GM10248 (cell line): ENCODE measurements around the gene PPP4R4.
A peak's percentile ranks its signal among the peaks of the same experiment; 100 is the strongest.

Experiments used
- CTCF ChIA-PET: fragments of 300-600 bp; sonication (Branson Sonifier 250); formaldehyde crosslinking; extraction: SDS; loops from one replicate; lab custom pipeline; 2021; ENCODE audit warnings: antibody characterized with exemption; lab: Yijun Ruan, JAX
- POLR2A ChIA-PET: fragments of 350-650 bp; sonication (Branson Sonifier 250); formaldehyde crosslinking; extraction: SDS; loops from one replicate; lab custom pipeline; 2020; ENCODE audit warnings: antibody characterized with exemption; lab: Yijun Ruan, JAX
- DNase-seq: peaks from one replicate; pipeline ENCODE4 v3.0.0; 2012; ENCODE audit errors: extremely low spot score
- TF ChIP-seq, protein P1 (sequence below): IDR thresholded peaks from 2 replicates; pipeline ENCODE4 v1.5.1; 2012; ENCODE audit warnings: mild to moderate bottlenecking, low read depth; ENCODE audit errors: extremely low read depth, missing control alignments, control extremely low read depth

The PPP4R4 gene

DNA sequence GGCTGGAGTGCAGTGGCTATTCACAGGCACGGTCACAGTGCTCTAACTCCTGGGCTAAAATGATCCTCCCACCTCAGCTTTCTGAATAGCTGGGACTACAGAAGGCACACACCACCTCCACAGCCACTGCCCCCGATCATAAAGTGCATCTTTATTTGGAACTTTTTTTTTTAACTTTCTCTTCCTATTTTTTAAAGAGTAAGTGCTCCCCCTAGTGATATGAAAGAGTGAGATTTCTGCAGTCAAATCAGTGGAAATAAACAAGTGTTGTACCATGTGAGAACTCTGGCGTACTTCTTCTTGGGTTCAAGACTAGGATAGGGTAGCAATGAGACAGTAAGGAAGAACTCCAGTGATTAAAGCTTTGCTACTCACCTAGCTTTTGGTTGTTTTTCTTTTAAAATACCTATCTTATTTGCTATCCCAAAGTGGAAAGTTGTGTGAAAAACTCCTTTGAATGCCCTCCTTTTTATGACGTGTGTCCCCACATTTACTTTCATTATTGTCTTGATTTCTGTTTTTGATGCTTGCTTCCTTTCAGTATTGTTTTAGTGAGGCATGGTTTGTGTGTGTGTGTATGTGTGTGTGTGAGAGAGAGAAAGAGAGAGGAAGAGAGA is 6.6 kb downstream of the PPP4R4 start:
- POLR2A ChIA-PET: interaction anchor here (0.6 kb wide), 2 partner anchors 100 to 215 kb away, joined by 3 to 4 read pairs; partner anchors contain the start of genes DDX24 and IFI27L1
- CTCF ChIA-PET: interaction anchor here (0.6 to 3.8 kb wide), 17 partner anchors 10 to 313 kb away, joined by 3 to 32 read pairs (median 4); partner anchors contain the start of gene IFI27L2
- DNase-seq: peak; percentile 35
- TF ChIP-seq, protein P1, sequence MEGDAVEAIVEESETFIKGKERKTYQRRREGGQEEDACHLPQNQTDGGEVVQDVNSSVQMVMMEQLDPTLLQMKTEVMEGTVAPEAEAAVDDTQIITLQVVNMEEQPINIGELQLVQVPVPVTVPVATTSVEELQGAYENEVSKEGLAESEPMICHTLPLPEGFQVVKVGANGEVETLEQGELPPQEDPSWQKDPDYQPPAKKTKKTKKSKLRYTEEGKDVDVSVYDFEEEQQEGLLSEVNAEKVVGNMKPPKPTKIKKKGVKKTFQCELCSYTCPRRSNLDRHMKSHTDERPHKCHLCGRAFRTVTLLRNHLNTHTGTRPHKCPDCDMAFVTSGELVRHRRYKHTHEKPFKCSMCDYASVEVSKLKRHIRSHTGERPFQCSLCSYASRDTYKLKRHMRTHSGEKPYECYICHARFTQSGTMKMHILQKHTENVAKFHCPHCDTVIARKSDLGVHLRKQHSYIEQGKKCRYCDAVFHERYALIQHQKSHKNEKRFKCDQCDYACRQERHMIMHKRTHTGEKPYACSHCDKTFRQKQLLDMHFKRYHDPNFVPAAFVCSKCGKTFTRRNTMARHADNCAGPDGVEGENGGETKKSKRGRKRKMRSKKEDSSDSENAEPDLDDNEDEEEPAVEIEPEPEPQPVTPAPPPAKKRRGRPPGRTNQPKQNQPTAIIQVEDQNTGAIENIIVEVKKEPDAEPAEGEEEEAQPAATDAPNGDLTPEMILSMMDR: peak; percentile 61

DNA sequence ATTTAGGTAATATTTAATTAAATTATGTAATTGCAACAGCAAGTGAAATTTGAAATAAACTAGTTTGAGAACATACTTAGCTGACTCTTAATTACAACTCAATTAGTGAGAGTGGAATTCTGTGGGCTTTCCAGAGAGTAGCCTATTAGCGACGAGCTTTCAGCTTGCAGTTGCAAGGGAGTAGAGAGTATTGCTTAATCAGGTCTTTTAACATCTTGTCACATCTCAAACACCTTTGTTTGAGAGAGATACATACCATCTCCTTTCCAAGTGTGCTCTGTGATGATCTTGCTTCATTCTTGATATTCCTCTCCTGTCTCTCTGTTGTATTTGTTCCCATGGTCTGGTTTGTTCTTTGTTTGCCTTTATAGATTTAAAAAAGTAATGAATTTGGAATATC is 7.7 kb downstream of the PPP4R4 start:
- ChIA-PET CTCF (interaction anchor here (0.7 to 3.8 kb wide), 11 partner anchors 9 to 181 kb away, joined by 3 to 23 read pairs (median 5); partner anchors contain the start of gene IFI27), POLR2A (no interaction called here)
- TF ChIP-seq, protein P1: no peak
- DNase-seq: no peak

DNA sequence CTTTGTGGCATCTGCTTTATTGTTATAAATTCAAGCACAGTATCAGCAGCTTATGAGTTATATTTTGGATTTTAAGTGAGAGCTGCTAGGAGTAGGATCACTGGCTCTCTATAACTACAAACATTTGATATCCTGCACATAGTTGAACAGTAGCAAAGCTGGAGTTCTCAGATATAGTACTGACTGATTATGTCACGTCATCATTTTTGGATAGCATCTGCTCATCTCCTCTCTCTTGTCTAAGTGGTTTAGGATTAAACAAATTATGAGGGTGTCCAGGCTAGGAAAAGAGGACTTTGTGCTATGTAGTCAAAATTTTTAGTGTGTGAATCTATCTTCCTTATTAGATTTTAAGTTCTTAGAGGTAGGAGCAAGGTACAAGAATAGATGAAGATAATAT is 18.4 kb downstream of the PPP4R4 start:
- ChIA-PET CTCF (interaction anchor here (0.9 to 3.5 kb wide), 2 partner anchors 12 to 17 kb away, joined by 3 to 16 read pairs; no protein-coding TSS in a partner anchor), POLR2A (no interaction called here)
- no peak for DNase-seq
- TF ChIP-seq, protein P1: no peak

DNA sequence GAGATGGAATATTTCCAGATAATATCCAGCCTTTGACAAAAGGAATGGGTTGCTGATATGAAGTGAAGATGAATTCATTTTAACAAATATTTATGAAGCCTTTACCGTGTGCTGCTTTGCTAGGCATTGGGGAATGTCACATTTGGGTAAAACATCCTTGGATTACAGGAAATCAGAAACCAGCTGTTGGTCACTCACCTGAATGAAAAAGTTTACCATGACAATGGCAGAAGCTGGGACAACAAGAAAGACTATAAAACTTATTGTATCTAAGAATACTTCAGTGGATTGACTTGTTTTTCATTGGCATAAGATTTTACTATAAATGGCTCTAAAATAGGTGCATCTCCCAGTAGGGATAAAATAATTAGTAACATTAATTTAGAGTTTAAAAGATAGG is 19.7 kb downstream of the PPP4R4 start:
- DNase-seq: no peak
- ChIA-PET POLR2A (no interaction called here), CTCF (interaction anchor here (1.5 kb wide), 1 partner anchor 13 kb away, joined by 7 read pairs; no protein-coding TSS in a partner anchor)
- TF ChIP-seq, protein P1: no peak

DNA sequence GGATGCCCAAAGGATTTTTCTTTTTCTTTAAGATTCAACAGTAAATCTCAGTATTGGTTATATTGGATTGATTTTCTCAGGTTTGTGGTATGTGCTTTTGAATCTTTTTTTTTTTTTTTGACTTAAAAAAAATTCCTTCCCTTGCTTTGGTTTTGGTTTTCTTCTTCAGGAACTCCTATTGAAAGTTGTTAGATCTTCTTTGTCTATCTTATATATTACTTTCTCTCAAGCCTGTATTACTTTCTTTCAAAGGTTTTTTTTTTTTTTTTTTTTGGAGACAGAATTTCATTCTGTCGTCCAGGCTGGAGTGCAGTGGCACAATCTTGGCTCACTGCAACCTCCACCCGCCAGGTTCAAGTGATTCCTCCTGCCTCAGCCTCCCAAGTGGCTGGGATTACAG is 21.9 kb downstream of the PPP4R4 start:
- POLR2A ChIA-PET: no interaction called here
- CTCF ChIA-PET: interaction anchor here (0.6 kb wide), 1 partner anchor 15 kb away, joined by 3 read pairs; no protein-coding TSS in a partner anchor
- no peak for DNase-seq
- TF ChIP-seq, protein P1: no peak

DNA sequence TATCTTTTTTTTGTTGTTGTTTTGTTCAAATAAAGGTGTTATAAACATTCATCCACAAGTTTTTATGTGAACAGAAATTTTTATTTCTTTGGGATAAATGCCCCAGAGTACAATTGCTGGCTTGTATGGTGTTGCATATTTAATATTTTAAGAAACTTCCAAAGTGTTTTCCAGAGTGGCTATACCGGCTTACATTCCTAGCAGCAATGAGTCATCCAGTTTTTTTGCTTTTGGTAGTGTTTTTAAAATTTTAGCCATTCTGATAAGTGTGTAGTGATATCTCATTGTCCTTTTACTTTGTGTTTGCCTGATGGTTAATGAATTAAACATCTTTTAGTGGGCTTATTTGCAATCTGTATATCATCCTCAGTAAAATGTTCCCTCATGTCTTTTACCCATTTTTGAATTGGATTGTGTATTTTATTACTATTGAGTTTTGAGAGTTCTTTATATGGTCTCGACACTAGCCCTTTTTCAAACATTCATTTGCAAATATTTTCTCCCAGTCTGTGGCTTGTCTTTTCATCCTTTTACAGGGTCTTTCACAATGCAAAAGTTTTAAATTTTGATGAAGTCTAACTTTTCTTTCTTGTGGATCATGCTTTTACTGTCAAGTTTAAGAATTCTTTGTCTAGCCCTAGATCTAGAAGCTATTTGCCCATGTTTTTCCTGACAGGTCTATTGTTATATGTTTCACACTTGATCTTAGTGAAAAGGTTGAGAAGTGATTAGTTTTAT is 29.5 kb downstream of the PPP4R4 start:
- ChIA-PET CTCF (interaction anchor here (1.1 kb wide), 1 partner anchor 182 kb away, joined by 3 read pairs; no protein-coding TSS in a partner anchor), POLR2A (no interaction called here)
- no peak for DNase-seq
- TF ChIP-seq, protein P1: no peak
